Measurements from ENCODE around the gene MYO18A.
"Not testable (repeated sequence)": the region's sequence is repeated elsewhere in the genome, so short reads cannot be mapped to it uniquely, and the experiment has no call there.

MYO18A gene

GRCh38 chr17:29180034-29180787 lies at the start of gene MYO18A:
Gene MYO18A, minus strand, starts transcription at chr17:29180398. Its CDS starts 13,458 bp downstream, at chr17:29166940.
- DNase-seq (ENCODE audit: low read depth in 2 of 2): peak in 1 of 2 experiments; percentile 23

GRCh38 chr17:29225396-29225795 lies 45.2 kb upstream of the MYO18A start:
- DNase-seq (ENCODE audit: low read depth in 2 of 2): no peak

GRCh38 chr17:29221338-29221737 lies 41.1 kb upstream of the MYO18A start:
- not testable (repeated sequence) for DNase-seq (ENCODE audit: low read depth in 2 of 2)

- peak; percentile 45 to 49 for DNase-seq (ENCODE audit: low read depth in 2 of 2)
Observed at GRCh38 chr17:29219378-29220047, 39.3 kb upstream of the MYO18A start.

- DNase-seq (ENCODE audit: low read depth in 2 of 2): no peak
Observed at GRCh38 chr17:29216856-29217255, 36.7 kb upstream of the MYO18A start.

GRCh38 chr17:29216181-29216580 lies 36.0 kb upstream of the MYO18A start:
- DNase-seq (ENCODE audit: low read depth in 2 of 2): no peak

- no peak for DNase-seq (ENCODE audit: low read depth in 2 of 2)
Observed at GRCh38 chr17:29215717-29216116, 35.5 kb upstream of the MYO18A start.

GRCh38 chr17:29215174-29215573 lies 35.0 kb upstream of the MYO18A start:
- no peak for DNase-seq (ENCODE audit: low read depth in 2 of 2)

- DNase-seq (ENCODE audit: low read depth in 2 of 2): no peak
Observed at GRCh38 chr17:29214215-29215146, 34.3 kb upstream of the MYO18A start.

GRCh38 chr17:29212681-29213121 lies 32.5 kb upstream of the MYO18A start:
- no peak for DNase-seq (ENCODE audit: low read depth in 2 of 2)

GRCh38 chr17:29212094-29212631 lies 32.0 kb upstream of the MYO18A start:
- DNase-seq (ENCODE audit: low read depth in 2 of 2): no peak

GRCh38 chr17:29210879-29211278 lies 30.7 kb upstream of the MYO18A start:
- no peak for DNase-seq (ENCODE audit: low read depth in 2 of 2)

GRCh38 chr17:29209073-29209472 lies 28.9 kb upstream of the MYO18A start:
- no peak for DNase-seq (ENCODE audit: low read depth in 2 of 2)

GRCh38 chr17:29207975-29208374 lies 27.8 kb upstream of the MYO18A start:
- DNase-seq (ENCODE audit: low read depth in 2 of 2): no peak

GRCh38 chr17:29205047-29205446 lies 24.8 kb upstream of the MYO18A start:
- DNase-seq (ENCODE audit: low read depth in 2 of 2): no peak

- DNase-seq (ENCODE audit: low read depth in 2 of 2): not testable (repeated sequence)
Observed at GRCh38 chr17:29204068-29204804, 24.0 kb upstream of the MYO18A start.

- no peak for DNase-seq (ENCODE audit: low read depth in 2 of 2)
Observed at GRCh38 chr17:29197516-29198272, 17.5 kb upstream of the MYO18A start.

GRCh38 chr17:29196769-29197515 lies 16.7 kb upstream of the MYO18A start:
- DNase-seq (ENCODE audit: low read depth in 2 of 2): no peak

- no peak for DNase-seq (ENCODE audit: low read depth in 2 of 2)
Observed at GRCh38 chr17:29195465-29196081, 15.4 kb upstream of the MYO18A start.

Data from fibroblast of skin of left biceps (primary cell).